H9 (cell line): ENCODE data around the gene NUDT16. TPM values are rescaled to one million over a fixed set of nuclear protein-coding genes. Genes with fewer than 3 reads are reported as not detected.

Experiments
- DNase-seq: peaks from one replicate; pipeline ENCODE4 v3.0.0-alpha.2; 2017
- H2AFZ ChIP-seq: one replicate; pipeline ENCODE4 v1.6.1; 2013; ENCODE audit warnings: mild to moderate bottlenecking, low read length, control low read depth, moderate library complexity
- H2AK5ac ChIP-seq: 2 replicates; pipeline ENCODE4 v1.6.1; 2013; ENCODE audit warnings: low read length, control low read depth, mixed read lengths; ENCODE audit not compliant: insufficient read length
- H2BK120ac ChIP-seq: one replicate; pipeline ENCODE4 v1.6.1; 2013; ENCODE audit warnings: low read depth, mild to moderate bottlenecking, low read length, control low read depth, inconsistent platforms; ENCODE audit not compliant: poor library complexity, severe bottlenecking
- H2BK12ac ChIP-seq: 2 replicates; pipeline ENCODE4 v1.6.1; 2013; ENCODE audit warnings: low read length, control low read depth, mixed read lengths, low read depth; ENCODE audit not compliant: insufficient read length
- H2BK15ac ChIP-seq: 2 replicates; pipeline ENCODE4 v1.6.1; 2013; ENCODE audit warnings: low read depth, low read length, control low read depth
- H2BK20ac ChIP-seq: one replicate; pipeline ENCODE4 v1.6.1; 2013; ENCODE audit warnings: low read depth, mild to moderate bottlenecking, low read length, control low read depth, inconsistent platforms; ENCODE audit not compliant: poor library complexity, severe bottlenecking
- H2BK5ac ChIP-seq: 2 replicates; pipeline ENCODE4 v1.6.1; 2013; ENCODE audit warnings: low read length, control low read depth, mixed read lengths; ENCODE audit not compliant: insufficient read length
- H3K14ac ChIP-seq: 2 replicates; pipeline ENCODE4 v1.6.1; 2013; ENCODE audit warnings: low read length, control low read depth; ENCODE audit not compliant: insufficient read depth
- H3K18ac ChIP-seq: 2 replicates; pipeline ENCODE4 v1.6.1; 2013; ENCODE audit warnings: low read depth, mild to moderate bottlenecking, mixed read lengths, low read length, control low read depth; ENCODE audit not compliant: insufficient read length
- H3K23ac ChIP-seq: 2 replicates; pipeline ENCODE4 v1.6.1; 2013; ENCODE audit warnings: low read length, control low read depth, mixed read lengths, low read depth; ENCODE audit not compliant: insufficient read length
- H3K23me2 ChIP-seq: 2 replicates; pipeline ENCODE4 v1.6.1; 2013; ENCODE audit warnings: low read depth, mild to moderate bottlenecking, mixed read lengths, low read length, control low read depth; ENCODE audit not compliant: insufficient read length, poor library complexity, severe bottlenecking
- H3K27ac ChIP-seq: 2 replicates; pipeline ENCODE4 v1.5.1; 2013; ENCODE audit warnings: low read length, control low read depth, mixed read lengths, low read depth; ENCODE audit not compliant: insufficient read length
- H3K27me3 ChIP-seq: 2 replicates; pipeline ENCODE4 v1.6.1; 2013; ENCODE audit warnings: low read length, control low read depth, inconsistent platforms; ENCODE audit not compliant: insufficient read depth
- H3K4ac ChIP-seq: 2 replicates; pipeline ENCODE4 v1.6.1; 2013; ENCODE audit warnings: low read depth, mild to moderate bottlenecking, control low read depth, inconsistent platforms, low read length, moderate library complexity
- H3K4me1 ChIP-seq: 2 replicates; pipeline ENCODE4 v1.6.1; 2013; ENCODE audit warnings: low read length, control low read depth, inconsistent platforms; ENCODE audit not compliant: insufficient read depth
- H3K4me2 ChIP-seq: 2 replicates; pipeline ENCODE4 v1.6.1; 2013; ENCODE audit warnings: low read length, control low read depth, mixed read lengths; ENCODE audit not compliant: insufficient read length, insufficient read depth
- H3K56ac ChIP-seq: 2 replicates; pipeline ENCODE4 v1.6.1; 2013; ENCODE audit warnings: low read depth, mild to moderate bottlenecking, mixed read lengths, low read length, control low read depth; ENCODE audit not compliant: insufficient read length
- H3K79me1 ChIP-seq: 2 replicates; pipeline ENCODE4 v1.6.1; 2013; ENCODE audit warnings: low read depth, mild to moderate bottlenecking, moderate library complexity, low read length, control low read depth, inconsistent platforms; ENCODE audit not compliant: insufficient read depth, poor library complexity, severe bottlenecking
- H3K79me2 ChIP-seq: 2 replicates; pipeline ENCODE4 v1.6.1; 2013; ENCODE audit warnings: low read length, control low read depth, inconsistent platforms; ENCODE audit not compliant: insufficient read depth
- H3K9ac ChIP-seq: 2 replicates; pipeline ENCODE4 v1.6.1; 2013; ENCODE audit warnings: low read length, control low read depth, mixed read lengths; ENCODE audit not compliant: insufficient read length; ENCODE audit errors: extremely low read depth
- H3K9me3 ChIP-seq: one replicate; pipeline ENCODE4 v1.6.1; 2013; ENCODE audit warnings: low read depth, low read length, inconsistent platforms; ENCODE audit not compliant: control insufficient read depth
- H3T11ph ChIP-seq: one replicate; pipeline ENCODE4 v1.6.1; 2013; ENCODE audit warnings: mild to moderate bottlenecking, low read length, control low read depth, inconsistent platforms
- H4K20me1 ChIP-seq: one replicate; pipeline ENCODE4 v1.6.1; 2013; ENCODE audit not compliant: control insufficient read depth, insufficient read length, insufficient read depth
- H4K5ac ChIP-seq: 2 replicates; pipeline ENCODE4 v1.6.1; 2013; ENCODE audit warnings: low read depth, mild to moderate bottlenecking, mixed read lengths, low read length, control low read depth; ENCODE audit not compliant: insufficient read length
- H4K8ac ChIP-seq: replicated peaks from 2 replicates; pipeline ENCODE4 v1.6.1; 2013; ENCODE audit warnings: low read length, control low read depth, mixed read lengths, low read depth; ENCODE audit not compliant: insufficient read length
- H4K91ac ChIP-seq: 2 replicates; pipeline ENCODE4 v1.6.1; 2013; ENCODE audit warnings: low read depth, mild to moderate bottlenecking, moderate library complexity, mixed read lengths, low read length, control low read depth; ENCODE audit not compliant: insufficient read length
- H3K27ac Mint-ChIP-seq, 3 experiments: 2 replicates in 2 of 3; 3 replicates in 1 of 3; pipeline ENCODE4 v1.8.0; 2020 to 2021; ENCODE audit warnings: mixed read lengths in 3 of 3, mild to moderate bottlenecking in 1 of 3, moderate library complexity in 1 of 3
- H3K27me3 Mint-ChIP-seq: 2 replicates; pipeline ENCODE4 v1.8.0; 2021; ENCODE audit warnings: low read depth, mild to moderate bottlenecking, moderate library complexity, mixed read lengths
- H3K36me3 Mint-ChIP-seq, 3 experiments: 2 replicates in 2 of 3; 3 replicates in 1 of 3; pipeline ENCODE4 v1.8.0; 2020 to 2021; ENCODE audit warnings: low read depth in 3 of 3, mixed read lengths in 3 of 3; ENCODE audit not compliant: insufficient read depth in 1 of 3
- H3K4me1 Mint-ChIP-seq, 2 experiments: 2 replicates each; pipeline ENCODE4 v1.8.0; 2020; ENCODE audit warnings: mixed read lengths in 2 of 2
- H3K4me3 Mint-ChIP-seq, 2 experiments: 2 replicates in 1 of 2; 3 replicates in 1 of 2; pipeline ENCODE4 v1.8.0; 2020 to 2021; ENCODE audit warnings: mild to moderate bottlenecking in 2 of 2, mixed read lengths in 2 of 2, moderate library complexity in 1 of 2
- H3K9me3 Mint-ChIP-seq, 2 experiments: 2 replicates in 1 of 2; 3 replicates in 1 of 2; pipeline ENCODE4 v1.8.0; 2020; ENCODE audit warnings: mild to moderate bottlenecking in 2 of 2, mixed read lengths in 2 of 2, moderate library complexity in 1 of 2
- WGBS: extraction: QIAGEN DNeasy Blood & Tissue Kit; methylation state at CpG from one replicate; pipeline ENCODE4 v1.1.7; 2013; ENCODE audit warnings: missing lambda C conversion rate, low lambda C conversion rate, mixed read lengths; ENCODE audit not compliant: insufficient read length; ENCODE audit errors: extremely low coverage; 5-methylcytosine and 5-hydroxymethylcytosine counted together
- total RNA-seq: library from RNA; stranded (reverse); gene quantifications from 2 replicates; pipeline ENCODE4 v1.2.1, GENCODE V29; 2021
- TF ChIP-seq, protein P1 (sequence below): fragments of 200-600 bp; sonication (generic); conservative IDR thresholded peaks from 3 replicates; pipeline ENCODE4 v1.8.0; 2021; ENCODE audit warnings: antibody characterized with exemption, mild to moderate bottlenecking

Gene NUDT16
- total RNA-seq, 1 experiment from 2014 or later, result 18.2 TPM

DNA sequence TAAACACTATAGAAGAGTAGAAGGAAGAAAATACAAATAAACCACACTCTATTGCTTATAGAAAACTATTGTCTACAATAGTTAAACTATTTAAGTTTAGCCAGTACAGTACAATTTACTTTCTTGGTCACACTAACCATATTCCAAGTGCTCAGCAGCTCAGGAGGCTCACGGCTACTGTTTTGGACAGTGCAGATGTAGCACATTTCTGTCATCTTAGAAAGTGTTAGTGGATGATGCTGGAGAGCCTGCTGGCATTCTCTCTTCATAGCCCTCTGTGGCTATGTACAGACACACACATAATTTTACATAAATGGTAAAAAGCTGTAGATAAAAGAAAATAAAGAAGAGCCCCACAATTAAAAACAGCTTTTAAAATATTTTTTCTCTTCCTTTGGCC is 23.8 kb downstream of the NUDT16 start:
- Mint-ChIP-seq H3K4me3 (no peak overlapping the region), H3K27me3 (no peaks in the 10 kb centered on the region), H3K36me3 (no peaks in the 10 kb centered on the region; a peak in 4 of 7 replicates), H3K27ac (no peak overlapping the region), H3K4me1 (peaks cover 0 to 2% of the 10 kb centered on the region in 2 experiments; a peak in 1 of 4 replicates), H3K9me3 (peaks cover 4 to 11% of the 10 kb centered on the region in 2 experiments; a peak in 4 of 5 replicates)
- Histone ChIP-seq H3K79me2 (no peaks in the 10 kb centered on the region), H2BK12ac (no peak overlapping the region), H3K27ac (no peak overlapping the region), H4K91ac (no peak overlapping the region), H3K9ac (no peak overlapping the region), H2BK5ac (no peak overlapping the region), H3T11ph (no peak overlapping the region), H3K14ac (no peak overlapping the region), H4K5ac (no peak overlapping the region), H3K9me3 (no peaks in the 10 kb centered on the region), H2BK120ac (no peak overlapping the region), H3K4me1 (no peaks in the 10 kb centered on the region), H3K79me1 (no peaks in the 10 kb centered on the region), H3K23ac (no peak overlapping the region), H3K4ac (no peak overlapping the region), H3K18ac (no peak overlapping the region), H2AFZ (no peak overlapping the region), H3K23me2 (no peaks in the 10 kb centered on the region), H4K8ac (no peak overlapping the region), H4K20me1 (no peaks in the 10 kb centered on the region), H2BK20ac (no peak overlapping the region), H2AK5ac (no peak overlapping the region), H3K4me2 (no peak overlapping the region), H2BK15ac (no peak overlapping the region), H3K27me3 (no peaks in the 10 kb centered on the region), H3K56ac (no peak overlapping the region)
- TF ChIP-seq, protein P1, sequence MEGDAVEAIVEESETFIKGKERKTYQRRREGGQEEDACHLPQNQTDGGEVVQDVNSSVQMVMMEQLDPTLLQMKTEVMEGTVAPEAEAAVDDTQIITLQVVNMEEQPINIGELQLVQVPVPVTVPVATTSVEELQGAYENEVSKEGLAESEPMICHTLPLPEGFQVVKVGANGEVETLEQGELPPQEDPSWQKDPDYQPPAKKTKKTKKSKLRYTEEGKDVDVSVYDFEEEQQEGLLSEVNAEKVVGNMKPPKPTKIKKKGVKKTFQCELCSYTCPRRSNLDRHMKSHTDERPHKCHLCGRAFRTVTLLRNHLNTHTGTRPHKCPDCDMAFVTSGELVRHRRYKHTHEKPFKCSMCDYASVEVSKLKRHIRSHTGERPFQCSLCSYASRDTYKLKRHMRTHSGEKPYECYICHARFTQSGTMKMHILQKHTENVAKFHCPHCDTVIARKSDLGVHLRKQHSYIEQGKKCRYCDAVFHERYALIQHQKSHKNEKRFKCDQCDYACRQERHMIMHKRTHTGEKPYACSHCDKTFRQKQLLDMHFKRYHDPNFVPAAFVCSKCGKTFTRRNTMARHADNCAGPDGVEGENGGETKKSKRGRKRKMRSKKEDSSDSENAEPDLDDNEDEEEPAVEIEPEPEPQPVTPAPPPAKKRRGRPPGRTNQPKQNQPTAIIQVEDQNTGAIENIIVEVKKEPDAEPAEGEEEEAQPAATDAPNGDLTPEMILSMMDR, result no peak
- WGBS, result no CpG with 5 or more reads among the region's 1 CpG
- no peak for DNase-seq
